Measurements from ENCODE around the gene DEK.

GRCh38 chr6:18306977-18307376, 42.6 kb upstream of the DEK start:
- TF ChIP-seq POLR2AphosphoS5 (IDR thresholded peaks at IDR 0.05; ENCODE audit: low read depth, low read length) (no peak), SIN3A (IDR thresholded peaks at IDR 0.05; ENCODE audit: borderline replicate concordance, insufficient read depth, low read length) (no peak)
